Measurements from ENCODE around the gene VSIR.

VSIR gene

DNA sequence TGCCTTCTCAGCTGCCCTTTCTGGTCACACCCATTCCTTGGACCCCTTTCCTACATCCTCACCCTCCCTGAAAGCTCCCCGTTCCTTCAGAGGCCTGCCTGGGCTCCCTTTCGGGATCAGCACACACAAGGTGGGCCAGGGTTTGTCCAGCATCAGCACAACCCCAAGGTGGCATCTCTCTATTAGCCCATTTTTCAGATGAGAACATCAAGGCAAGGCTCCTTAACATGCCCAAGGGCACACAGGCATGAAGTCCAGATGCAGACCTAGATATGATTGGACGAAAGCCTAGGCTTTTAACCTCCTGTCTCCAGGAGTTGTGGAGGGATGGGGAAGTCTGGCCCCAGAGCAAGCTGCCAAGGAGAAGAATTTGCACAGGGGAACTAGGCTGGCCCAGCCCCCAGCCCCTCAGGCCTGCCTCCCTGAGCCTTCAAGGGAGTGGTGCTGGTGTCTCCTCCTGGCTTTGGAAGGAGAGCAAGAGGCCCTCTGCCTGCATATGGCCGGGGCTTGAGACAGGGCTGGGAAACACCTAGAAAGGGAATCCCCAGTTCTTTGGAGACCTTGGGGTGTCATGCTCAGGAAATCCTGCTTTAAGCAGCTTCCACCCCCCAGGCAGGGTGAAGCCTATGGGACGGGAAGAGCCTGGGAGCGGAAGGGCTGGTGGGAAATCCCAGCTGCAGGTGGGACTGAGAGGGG is 9.0 kb upstream of the VSIR start:
- TF ChIP-seq, protein P1, sequence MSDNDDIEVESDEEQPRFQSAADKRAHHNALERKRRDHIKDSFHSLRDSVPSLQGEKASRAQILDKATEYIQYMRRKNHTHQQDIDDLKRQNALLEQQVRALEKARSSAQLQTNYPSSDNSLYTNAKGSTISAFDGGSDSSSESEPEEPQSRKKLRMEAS (IDR thresholded peaks at IDR 0.05; ENCODE audit: low read depth, low read length): no peak
- no peak for TF ChIP-seq MYC (IDR thresholded peaks at IDR 0.05; ENCODE audit: low read depth, low read length)
- no peak for TF ChIP-seq POLR2A (IDR thresholded peaks at IDR 0.05; ENCODE audit: extremely low read depth, insufficient read length)
- TF ChIP-seq, protein P2, sequence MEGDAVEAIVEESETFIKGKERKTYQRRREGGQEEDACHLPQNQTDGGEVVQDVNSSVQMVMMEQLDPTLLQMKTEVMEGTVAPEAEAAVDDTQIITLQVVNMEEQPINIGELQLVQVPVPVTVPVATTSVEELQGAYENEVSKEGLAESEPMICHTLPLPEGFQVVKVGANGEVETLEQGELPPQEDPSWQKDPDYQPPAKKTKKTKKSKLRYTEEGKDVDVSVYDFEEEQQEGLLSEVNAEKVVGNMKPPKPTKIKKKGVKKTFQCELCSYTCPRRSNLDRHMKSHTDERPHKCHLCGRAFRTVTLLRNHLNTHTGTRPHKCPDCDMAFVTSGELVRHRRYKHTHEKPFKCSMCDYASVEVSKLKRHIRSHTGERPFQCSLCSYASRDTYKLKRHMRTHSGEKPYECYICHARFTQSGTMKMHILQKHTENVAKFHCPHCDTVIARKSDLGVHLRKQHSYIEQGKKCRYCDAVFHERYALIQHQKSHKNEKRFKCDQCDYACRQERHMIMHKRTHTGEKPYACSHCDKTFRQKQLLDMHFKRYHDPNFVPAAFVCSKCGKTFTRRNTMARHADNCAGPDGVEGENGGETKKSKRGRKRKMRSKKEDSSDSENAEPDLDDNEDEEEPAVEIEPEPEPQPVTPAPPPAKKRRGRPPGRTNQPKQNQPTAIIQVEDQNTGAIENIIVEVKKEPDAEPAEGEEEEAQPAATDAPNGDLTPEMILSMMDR (IDR thresholded peaks at IDR 0.05; ENCODE audit: low read depth, low read length): no peak
- DNase-seq (ENCODE audit: low read depth): no peak
- H3K4me3 ChIP-seq (ENCODE audit: low read depth, low read length): no peak overlapping the region

DNA sequence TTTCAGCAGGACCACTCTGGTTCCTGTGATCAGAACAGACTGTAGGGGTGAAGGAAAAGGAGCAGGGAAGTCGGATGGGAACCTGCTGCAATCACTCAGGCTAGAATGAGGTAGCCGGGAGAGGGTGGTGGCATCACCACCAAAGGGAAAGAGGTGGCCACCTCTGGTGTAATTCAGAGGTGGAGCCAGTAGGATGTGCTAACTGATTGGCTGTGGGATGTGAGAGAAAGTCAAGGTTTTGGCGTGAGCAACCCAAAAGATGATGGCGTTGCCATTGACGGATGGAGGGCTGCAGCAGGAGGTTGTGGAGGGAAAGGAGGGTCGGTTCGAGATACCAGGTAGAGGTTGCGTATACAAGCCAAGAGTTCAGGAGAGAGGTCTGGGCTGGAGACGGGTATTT is 7.4 kb upstream of the VSIR start:
- TF ChIP-seq POLR2A (IDR thresholded peaks at IDR 0.05; ENCODE audit: extremely low read depth, insufficient read length) (no peak), MYC (IDR thresholded peaks at IDR 0.05; ENCODE audit: low read depth, low read length) (no peak)
- TF ChIP-seq, protein P1 (IDR thresholded peaks at IDR 0.05; ENCODE audit: low read depth, low read length): no peak
- TF ChIP-seq, protein P2 (IDR thresholded peaks at IDR 0.05; ENCODE audit: low read depth, low read length): no peak

DNA sequence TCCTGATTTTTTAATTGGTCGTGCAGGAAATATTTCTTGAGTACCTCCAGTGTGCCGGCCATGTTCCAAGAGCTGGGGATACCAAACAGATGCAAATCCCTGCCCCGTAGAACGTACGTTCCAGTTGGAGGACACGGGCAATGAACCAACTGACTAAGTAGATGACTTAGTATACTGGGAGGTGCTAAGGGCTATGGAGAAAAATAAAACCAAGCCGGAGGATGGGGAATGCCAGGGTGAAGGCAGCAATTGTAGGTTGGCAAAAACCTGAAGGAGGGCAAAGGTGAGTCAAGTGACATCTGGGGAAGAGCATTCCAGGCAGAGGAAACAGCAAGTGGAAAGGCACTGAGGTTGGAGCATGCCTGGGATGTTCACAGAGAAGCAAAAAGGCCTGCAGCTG is 6.8 kb upstream of the VSIR start:
- no peak for TF ChIP-seq POLR2A (IDR thresholded peaks at IDR 0.05; ENCODE audit: extremely low read depth, insufficient read length)
- TF ChIP-seq, protein P1 (IDR thresholded peaks at IDR 0.05; ENCODE audit: low read depth, low read length): no peak
- TF ChIP-seq, protein P2 (IDR thresholded peaks at IDR 0.05; ENCODE audit: low read depth, low read length): no peak
- TF ChIP-seq MYC (IDR thresholded peaks at IDR 0.05; ENCODE audit: low read depth, low read length): no peak
- H3K4me3 ChIP-seq (ENCODE audit: low read depth, low read length): no peak overlapping the region
- no peak for DNase-seq (ENCODE audit: low read depth)

More for the DNA sequence above, 7.4 kb upstream of the VSIR start:
- no peak overlapping the region for H3K4me3 ChIP-seq (ENCODE audit: low read depth, low read length)
- no peak for DNase-seq (ENCODE audit: low read depth)

DNA sequence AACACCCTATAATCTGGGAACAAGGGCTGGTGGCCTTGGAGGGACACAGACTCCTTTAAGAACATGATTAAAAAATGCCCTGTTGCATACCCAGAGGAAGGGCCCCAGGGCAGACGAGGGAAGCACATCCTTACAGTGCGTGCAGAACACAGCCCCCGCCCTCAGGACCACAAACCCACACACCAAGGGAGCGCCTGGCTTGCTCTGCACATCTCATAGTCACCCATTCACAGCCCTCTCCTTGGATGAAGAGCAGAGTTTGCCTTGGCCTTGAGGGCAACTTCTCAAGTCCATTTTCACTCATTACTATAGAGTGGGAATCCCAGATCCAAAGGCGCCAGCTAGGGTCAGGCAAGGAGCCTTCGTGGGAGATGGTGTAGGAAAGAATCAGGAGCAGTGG is 6.3 kb upstream of the VSIR start:
- TF ChIP-seq, protein P2 (IDR thresholded peaks at IDR 0.05; ENCODE audit: low read depth, low read length): no peak
- TF ChIP-seq, protein P1 (IDR thresholded peaks at IDR 0.05; ENCODE audit: low read depth, low read length): no peak
- TF ChIP-seq POLR2A (IDR thresholded peaks at IDR 0.05; ENCODE audit: extremely low read depth, insufficient read length) (no peak), MYC (IDR thresholded peaks at IDR 0.05; ENCODE audit: low read depth, low read length) (no peak)
- DNase-seq (ENCODE audit: low read depth): peak; percentile 62
- no peak overlapping the region for H3K4me3 ChIP-seq (ENCODE audit: low read depth, low read length)

DNA sequence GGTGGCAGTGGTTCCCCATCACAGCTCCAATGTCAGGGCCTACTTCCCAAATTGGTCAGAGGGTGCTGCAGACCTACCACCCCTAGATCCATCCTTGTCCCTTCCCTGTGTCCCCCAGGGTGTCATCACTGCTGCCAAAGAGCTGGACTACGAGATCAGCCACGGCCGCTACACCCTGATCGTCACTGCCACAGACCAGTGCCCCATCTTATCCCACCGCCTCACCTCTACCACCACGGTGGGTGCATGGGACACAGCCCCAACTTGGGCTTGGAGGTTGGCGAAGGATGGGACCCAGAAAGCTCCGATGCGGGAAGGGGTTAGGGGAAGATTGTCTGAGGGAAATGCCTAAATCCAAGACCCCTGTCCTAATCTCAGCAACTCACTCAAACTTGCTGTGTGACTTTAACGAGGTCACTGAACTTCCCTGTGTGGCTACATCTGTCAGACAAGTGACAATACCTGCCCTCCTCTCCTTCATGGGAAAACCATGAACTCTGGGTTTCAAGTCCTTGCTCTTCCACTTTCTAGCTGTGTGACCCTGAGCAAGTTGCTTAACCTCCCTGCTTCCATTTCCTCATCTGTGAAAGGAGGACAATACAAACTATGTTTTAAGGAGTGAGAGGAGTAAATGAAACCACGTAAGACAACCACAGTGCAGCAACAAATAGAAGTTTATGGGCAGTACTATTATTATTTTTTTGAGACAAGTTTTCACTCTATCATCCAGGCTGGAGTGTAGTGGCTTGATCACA is 4.9 kb upstream of the VSIR start:
- no peak for DNase-seq (ENCODE audit: low read depth)
- TF ChIP-seq POLR2A (IDR thresholded peaks at IDR 0.05; ENCODE audit: extremely low read depth, insufficient read length) (no peak), MYC (IDR thresholded peaks at IDR 0.05; ENCODE audit: low read depth, low read length) (no peak)
- TF ChIP-seq, protein P2 (IDR thresholded peaks at IDR 0.05; ENCODE audit: low read depth, low read length): no peak
- TF ChIP-seq, protein P1 (IDR thresholded peaks at IDR 0.05; ENCODE audit: low read depth, low read length): no peak

More for the DNA sequence above, 4.9 kb upstream of the VSIR start:
- H3K4me3 ChIP-seq (ENCODE audit: low read depth, low read length): no peak overlapping the region
